ENCODE results near the gene KRT77. TPM values are rescaled to one million over a fixed set of nuclear protein-coding genes. Genes with fewer than 3 reads are reported as not detected.

KRT77 gene
- total and polyA plus RNA-seq, 10 of the 15 experiments (the other 5 are each of a cell fraction or from before 2014, with no cell fraction given), result not detected

GRCh38 chr12:52683575-52684300, 19.6 kb downstream of the KRT77 start:
- Histone ChIP-seq H2AFZ (ENCODE audit: control insufficient read depth, low read depth, low read length) (no peak overlapping the region), H3K9me3 (replicated peaks; ENCODE audit: control insufficient read depth, insufficient read depth, low read length) (no peaks in the 10 kb centered on the region), H3K4me1 (ENCODE audit: control insufficient read depth, insufficient read depth, low read length) (no peaks in the 10 kb centered on the region), H3K27ac (ENCODE audit: control insufficient read depth, insufficient read depth) (no peak overlapping the region), H3K27me3 (replicated peaks in 1 of 2; ENCODE audit: control insufficient read depth in 2 of 2, insufficient read depth in 2 of 2, low read length in 1 of 2) (peaks cover 4 to 9% of the 10 kb centered on the region in 2 experiments), H3K36me3 (ENCODE audit: control insufficient read depth in 2 of 2, insufficient read depth in 2 of 2, low read length in 1 of 2) (no peaks in the 10 kb centered on the region), H3K4me2 (ENCODE audit: control insufficient read depth, insufficient read depth) (no peak overlapping the region), H3K9ac (ENCODE audit: control insufficient read depth, insufficient read depth, low read length) (no peak overlapping the region), H3K79me2 (ENCODE audit: control insufficient read depth, insufficient read depth, low read length) (no peaks in the 10 kb centered on the region), H3K4me3 (no peak overlapping the region), H4K20me1 (ENCODE audit: control insufficient read depth, insufficient read depth) (peaks cover 4% of the 10 kb centered on the region; the same call in 1 of the 2 replicates)
- TF ChIP-seq NFIC (IDR thresholded peaks at IDR 0.05; ENCODE audit: low read depth, low read length), result no peak
- no peak for TF ChIP-seq IRF4 (IDR thresholded peaks at IDR 0.05; ENCODE audit: low read depth, low read length)
- TF ChIP-seq SUPT20H (IDR thresholded peaks at IDR 0.05; ENCODE audit: borderline replicate concordance, control insufficient read depth, low read depth, low read length), result no peak
- TF ChIP-seq NFXL1 (IDR thresholded peaks at IDR 0.05; ENCODE audit: borderline replicate concordance), result no peak
- no peak for TF ChIP-seq TARDBP (IDR thresholded peaks at IDR 0.05; ENCODE audit: borderline replicate concordance)
- no peak for TF ChIP-seq SMARCA5 (IDR thresholded peaks at IDR 0.05)
- TF ChIP-seq ETV6 (conservative IDR thresholded peaks at IDR 0.05 in 1 of 2, IDR thresholded peaks at IDR 0.05 in 1 of 2; ENCODE audit: borderline replicate concordance in 1 of 2, low read depth in 1 of 2), result no peak
- TF ChIP-seq, protein P1, sequence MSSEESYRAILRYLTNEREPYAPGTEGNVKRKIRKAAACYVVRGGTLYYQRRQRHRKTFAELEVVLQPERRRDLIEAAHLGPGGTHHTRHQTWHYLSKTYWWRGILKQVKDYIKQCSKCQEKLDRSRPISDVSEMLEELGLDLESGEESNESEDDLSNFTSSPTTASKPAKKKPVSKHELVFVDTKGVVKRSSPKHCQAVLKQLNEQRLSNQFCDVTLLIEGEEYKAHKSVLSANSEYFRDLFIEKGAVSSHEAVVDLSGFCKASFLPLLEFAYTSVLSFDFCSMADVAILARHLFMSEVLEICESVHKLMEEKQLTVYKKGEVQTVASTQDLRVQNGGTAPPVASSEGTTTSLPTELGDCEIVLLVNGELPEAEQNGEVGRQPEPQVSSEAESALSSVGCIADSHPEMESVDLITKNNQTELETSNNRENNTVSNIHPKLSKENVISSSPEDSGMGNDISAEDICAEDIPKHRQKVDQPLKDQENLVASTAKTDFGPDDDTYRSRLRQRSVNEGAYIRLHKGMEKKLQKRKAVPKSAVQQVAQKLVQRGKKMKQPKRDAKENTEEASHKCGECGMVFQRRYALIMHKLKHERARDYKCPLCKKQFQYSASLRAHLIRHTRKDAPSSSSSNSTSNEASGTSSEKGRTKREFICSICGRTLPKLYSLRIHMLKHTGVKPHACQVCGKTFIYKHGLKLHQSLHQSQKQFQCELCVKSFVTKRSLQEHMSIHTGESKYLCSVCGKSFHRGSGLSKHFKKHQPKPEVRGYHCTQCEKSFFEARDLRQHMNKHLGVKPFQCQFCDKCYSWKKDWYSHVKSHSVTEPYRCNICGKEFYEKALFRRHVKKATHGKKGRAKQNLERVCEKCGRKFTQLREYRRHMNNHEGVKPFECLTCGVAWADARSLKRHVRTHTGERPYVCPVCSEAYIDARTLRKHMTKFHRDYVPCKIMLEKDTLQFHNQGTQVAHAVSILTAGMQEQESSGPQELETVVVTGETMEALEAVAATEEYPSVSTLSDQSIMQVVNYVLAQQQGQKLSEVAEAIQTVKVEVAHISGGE (CRISPR knock-in tag; IDR thresholded peaks at IDR 0.05), result no peak
- no peak for TF ChIP-seq ATF7 (IDR thresholded peaks at IDR 0.05; ENCODE audit: low read depth)
- no peak for TF ChIP-seq NR2C2 (IDR thresholded peaks at IDR 0.05; ENCODE audit: borderline replicate concordance, control insufficient read depth, insufficient read length, low read depth)
- no peak for TF ChIP-seq RBBP5 (conservative IDR thresholded peaks at IDR 0.05)
- no peak for TF ChIP-seq RCOR1 (conservative IDR thresholded peaks at IDR 0.05; ENCODE audit: low read depth, low read length)
- TF ChIP-seq POLR2AphosphoS5 (IDR thresholded peaks at IDR 0.05; ENCODE audit: low read length), result no peak
- no peak for TF ChIP-seq RB1 (IDR thresholded peaks at IDR 0.05; ENCODE audit: borderline replicate concordance)
- no peak for TF ChIP-seq JUND (IDR thresholded peaks at IDR 0.05; ENCODE audit: low read depth, low read length)
- no peak for TF ChIP-seq MXI1 (IDR thresholded peaks at IDR 0.05; ENCODE audit: low read depth, low read length)
- ChIA-PET SMC1A (ENCODE audit: uncharacterized antibody, unreplicated experiment) (no interaction called here), CTCF (no interaction called here), RAD21 (ENCODE audit: unreplicated experiment) (no interaction called here), POLR2A (interaction anchor here (0.6 kb wide), 1 partner anchor 1130 kb away, joined by 4 read pairs; no protein-coding TSS in a partner anchor)
- BruUV-seq (replicated peaks), result no TSS peak
- FAIRE-seq (no peak), ATAC-seq (no peak), DNase-seq (ENCODE audit: low read depth, low spot score) (no peak)
- in situ Hi-C loops (cut with MboI) (no loop called here), intact Hi-C loops (cut with micrococcal nuclease; ENCODE audit: unreplicated experiment) (no loop called here)
- WGBS (ENCODE audit: insufficient coverage, insufficient replicate concordance, low lambda C conversion rate, missing lambda C conversion rate), result 33% methylated on average over 12 of the region's 12 CpGs

All from GM12878 (cell line).